Stomach (tissue), 9 donors: ENCODE data around the gene TAC3. TPM values are rescaled to one million over a fixed set of nuclear protein-coding genes. Genes with fewer than 3 reads are reported as not detected.

Source experiments
- DNase-seq, 2 donors: peaks; one replicate each; pipeline versions ENCODE4 v3.0.0 to v3.0.0-alpha.2; 2013 to 2019
- H3K27ac ChIP-seq, 5 donors: fragments of 200-600 bp in 4 of 5; sonication (generic) in 4 of 5; one replicate each; pipeline ENCODE4 v1.5.1; 2013 to 2019; ENCODE audit warnings: mild to moderate bottlenecking in 1 of 5, moderate library complexity in 1 of 5
- H3K27me3 ChIP-seq, 3 donors: fragments of 200-600 bp; sonication (generic); one replicate each; pipeline ENCODE4 v1.5.1; 2017 to 2019; ENCODE audit warnings: mixed run types in 1 of 3
- H3K36me3 ChIP-seq, 4 donors: fragments of 200-600 bp; sonication (generic); 1 replicate in 3 of 4; 2 replicates in 1 of 4; pipeline ENCODE4 v1.5.1; 2016 to 2019
- H3K4me1 ChIP-seq, 4 donors: fragments of 200-600 bp; sonication (generic); one replicate each; pipeline ENCODE4 v1.5.1; 2016 to 2019
- H3K4me3 ChIP-seq, 4 donors: fragments of 200-600 bp; sonication (generic) in 3 of 4; one replicate each; pipeline ENCODE4 v1.5.1; 2016 to 2019; ENCODE audit warnings: mild to moderate bottlenecking in 1 of 4
- H3K9me3 ChIP-seq, 4 donors: fragments of 200-600 bp; sonication (generic); one replicate each; pipeline ENCODE4 v1.5.1; 2016 to 2019
- EP300 ChIP-seq: sonication (generic); formaldehyde crosslinking; IDR thresholded peaks from one replicate; pipeline ENCODE4 v1.6.1; 2017; ENCODE audit warnings: antibody characterized with exemption
- POLR2A ChIP-seq, 4 donors: fragments of 450-650 bp; IDR thresholded peaks; one replicate each; pipeline ENCODE4 v1.6.1; 2016; ENCODE audit warnings: antibody characterized with exemption in 4 of 4, control low read depth in 2 of 4, mild to moderate bottlenecking in 1 of 4, moderate library complexity in 1 of 4
- POLR2AphosphoS5 ChIP-seq, 3 donors: sonication (generic); formaldehyde crosslinking; IDR thresholded peaks; one replicate each; pipeline ENCODE4 v1.6.1; 2016; ENCODE audit warnings: antibody characterized with exemption in 3 of 3
- WGBS, 5 donors: extraction: QIAGEN DNeasy Blood & Tissue Kit in 3 of 5; methylation state at CpG; one replicate each; pipeline versions ENCODE4 v1.1.5 to v1.1.7; 2013 to 2018; 5-methylcytosine and 5-hydroxymethylcytosine counted together
- intact Hi-C: fragments of 100-400 bp; cut with DNase I; formaldehyde crosslinking; loops from one replicate; pipeline ENCODE4 v1.15.1; 2023; ENCODE audit warnings: low total_unique reads
- polyA plus RNA-seq, 3 donors: library from polyadenylated mRNA; stranded (reverse); fragments of 200-250 nt; gene quantifications; one replicate each; pipeline ENCODE4 v1.2.3, GENCODE V29; 2013
- total RNA-seq, 5 donors: library from RNA; depleted of rRNA; stranded (reverse); fragments of >200 nt; gene quantifications; one replicate each; pipeline versions ENCODE4 v1.1.0 to v1.2.3, GENCODE V29; 2014 to 2016
- TF ChIP-seq, protein P1 (sequence below), 7 experiments: fragments of 450-650 bp in 4 of 7; fragments of 200-600 bp in 3 of 7; sonication (generic) in 3 of 7; IDR thresholded peaks; one replicate each; pipeline ENCODE4 v1.5.1; 2016 to 2019; ENCODE audit warnings: antibody characterized with exemption in 7 of 7, control low read depth in 2 of 7, mild to moderate bottlenecking in 1 of 7
- donor health status: healthy with polysubstance abuse.
- donor health status: Bipolar disorder and iron deficiency.
- donor health status: healthy.

TAC3 gene
- total and polyA plus RNA-seq, 8 donors: 0.62 to 19.8 (median 2.0) TPM; not detected in 3

DNA sequence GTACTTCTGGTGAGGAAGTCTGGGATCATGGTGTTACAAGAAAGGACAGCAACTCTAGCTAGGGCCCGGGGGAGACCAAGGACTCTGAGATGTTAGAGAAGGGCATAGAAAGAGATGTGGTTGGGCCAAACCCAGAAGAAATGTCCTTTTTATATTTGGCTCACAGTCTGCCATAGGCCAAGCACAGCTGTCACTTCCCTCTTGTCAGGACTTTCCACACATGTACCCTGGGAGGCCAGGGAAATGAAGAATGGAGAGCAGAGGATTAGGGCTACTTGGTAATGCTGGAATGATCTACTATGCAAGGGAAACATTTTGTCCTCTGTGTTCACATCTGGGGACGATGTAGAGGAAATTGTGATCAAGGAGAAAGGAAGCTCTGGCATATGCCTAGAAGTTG lies 24.4 kb upstream of the TAC3 start:
- intact Hi-C loops: no loop called here
- DNase-seq: no peak
- Histone ChIP-seq H3K27me3 (peaks cover 0 to 8% (median 0%) of the 10 kb centered on the region in 3 donors), H3K36me3 (peaks cover 0 to 12% (median 0%) of the 10 kb centered on the region in 4 donors), H3K9me3 (no peaks in the 10 kb centered on the region), H3K27ac (no peak overlapping the region), H3K4me1 (no peaks in the 10 kb centered on the region), H3K4me3 (no peak overlapping the region)
- 58 to 77% (median 70%) methylated on average over 2 of the region's 2 CpGs for WGBS, 5 donors
- TF ChIP-seq, protein P1, sequence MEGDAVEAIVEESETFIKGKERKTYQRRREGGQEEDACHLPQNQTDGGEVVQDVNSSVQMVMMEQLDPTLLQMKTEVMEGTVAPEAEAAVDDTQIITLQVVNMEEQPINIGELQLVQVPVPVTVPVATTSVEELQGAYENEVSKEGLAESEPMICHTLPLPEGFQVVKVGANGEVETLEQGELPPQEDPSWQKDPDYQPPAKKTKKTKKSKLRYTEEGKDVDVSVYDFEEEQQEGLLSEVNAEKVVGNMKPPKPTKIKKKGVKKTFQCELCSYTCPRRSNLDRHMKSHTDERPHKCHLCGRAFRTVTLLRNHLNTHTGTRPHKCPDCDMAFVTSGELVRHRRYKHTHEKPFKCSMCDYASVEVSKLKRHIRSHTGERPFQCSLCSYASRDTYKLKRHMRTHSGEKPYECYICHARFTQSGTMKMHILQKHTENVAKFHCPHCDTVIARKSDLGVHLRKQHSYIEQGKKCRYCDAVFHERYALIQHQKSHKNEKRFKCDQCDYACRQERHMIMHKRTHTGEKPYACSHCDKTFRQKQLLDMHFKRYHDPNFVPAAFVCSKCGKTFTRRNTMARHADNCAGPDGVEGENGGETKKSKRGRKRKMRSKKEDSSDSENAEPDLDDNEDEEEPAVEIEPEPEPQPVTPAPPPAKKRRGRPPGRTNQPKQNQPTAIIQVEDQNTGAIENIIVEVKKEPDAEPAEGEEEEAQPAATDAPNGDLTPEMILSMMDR (IDR thresholded peaks at IDR 0.05): no peak
- TF ChIP-seq EP300 (no peak), POLR2A (IDR thresholded peaks at IDR 0.05) (no peak), POLR2AphosphoS5 (IDR thresholded peaks at IDR 0.05) (no peak)

DNA sequence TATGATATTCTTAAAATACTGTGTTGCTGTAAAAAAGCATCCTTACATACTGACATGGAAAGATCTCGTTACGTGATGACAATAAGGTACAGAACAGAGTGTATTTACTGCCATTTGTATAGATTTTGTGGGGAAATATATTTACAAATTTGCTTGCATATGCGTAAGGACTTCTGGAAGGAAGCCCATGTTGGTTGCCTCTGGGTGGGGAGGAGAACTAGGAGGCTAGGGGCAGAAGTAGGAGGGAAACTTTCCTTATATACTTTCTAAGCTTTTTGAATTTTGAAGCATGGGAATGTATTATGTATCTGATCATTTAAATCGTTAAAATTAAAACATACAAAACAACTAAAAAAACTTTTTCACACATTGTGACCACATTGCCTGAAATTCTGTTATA lies 23.9 kb upstream of the TAC3 start:
- Histone ChIP-seq H3K27ac (no peak overlapping the region), H3K9me3 (no peaks in the 10 kb centered on the region), H3K4me3 (no peak overlapping the region), H3K4me1 (no peaks in the 10 kb centered on the region), H3K36me3 (peaks cover 0 to 12% (median 0%) of the 10 kb centered on the region in 4 donors), H3K27me3 (peaks cover 0 to 8% (median 0%) of the 10 kb centered on the region in 3 donors)
- TF ChIP-seq POLR2AphosphoS5 (IDR thresholded peaks at IDR 0.05) (no peak), EP300 (no peak), POLR2A (IDR thresholded peaks at IDR 0.05) (no peak)
- TF ChIP-seq, protein P1 (IDR thresholded peaks at IDR 0.05): no peak
- WGBS, 5 donors: 88 to 92% (median 89%) methylated on average over 4 of the region's 4 CpGs
- no peak for DNase-seq
- intact Hi-C loops: no loop called here

DNA sequence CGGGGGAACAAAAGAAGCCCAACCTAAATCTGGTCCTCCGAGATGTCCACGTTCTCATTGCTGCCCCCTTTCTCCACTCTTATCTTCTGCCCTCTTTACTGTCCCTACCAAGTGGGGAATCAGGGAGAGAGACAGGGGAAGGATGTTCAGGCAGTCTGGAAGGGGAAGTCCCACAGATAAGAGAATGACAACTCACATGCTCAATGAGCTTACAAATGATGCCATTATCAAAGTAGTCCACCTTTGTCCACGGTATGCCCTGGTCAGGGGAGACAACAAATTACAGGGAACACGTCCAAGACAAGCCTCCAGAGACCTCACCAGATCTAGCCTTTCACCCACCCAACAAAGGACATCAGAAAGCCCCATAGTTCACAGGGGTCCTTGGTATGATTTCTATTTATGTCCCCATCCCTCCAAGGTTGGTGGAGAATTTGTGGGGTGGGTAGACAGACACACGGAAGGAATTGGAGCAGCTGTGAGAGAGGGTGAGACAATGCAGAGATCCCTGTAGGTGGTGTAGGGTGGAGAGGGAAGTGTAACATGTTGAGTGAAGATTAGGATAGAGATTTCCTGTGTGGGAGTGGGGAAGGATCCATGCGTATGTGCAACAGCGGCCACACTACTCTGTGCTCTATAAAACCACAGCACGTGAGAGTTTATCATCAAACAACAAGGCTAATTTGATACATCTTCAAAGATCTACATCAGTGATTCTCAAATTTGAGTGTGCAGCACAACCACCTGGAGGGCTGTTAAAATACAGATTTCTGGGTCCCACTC lies 22.9 kb upstream of the TAC3 start:
- Histone ChIP-seq H3K27ac (no peak overlapping the region), H3K4me3 (no peak overlapping the region), H3K36me3 (peaks cover 0 to 12% (median 0%) of the 10 kb centered on the region in 4 donors), H3K4me1 (no peaks in the 10 kb centered on the region), H3K27me3 (peaks cover 0 to 8% (median 0%) of the 10 kb centered on the region in 3 donors), H3K9me3 (no peaks in the 10 kb centered on the region)
- no peak for DNase-seq
- TF ChIP-seq EP300 (no peak), POLR2A (IDR thresholded peaks at IDR 0.05) (no peak), POLR2AphosphoS5 (IDR thresholded peaks at IDR 0.05) (no peak)
- TF ChIP-seq, protein P1 (IDR thresholded peaks at IDR 0.05): no peak
- intact Hi-C loops: no loop called here
- 74 to 85% (median 78%) methylated on average over 9 of the region's 9 CpGs for WGBS, 5 donors

DNA sequence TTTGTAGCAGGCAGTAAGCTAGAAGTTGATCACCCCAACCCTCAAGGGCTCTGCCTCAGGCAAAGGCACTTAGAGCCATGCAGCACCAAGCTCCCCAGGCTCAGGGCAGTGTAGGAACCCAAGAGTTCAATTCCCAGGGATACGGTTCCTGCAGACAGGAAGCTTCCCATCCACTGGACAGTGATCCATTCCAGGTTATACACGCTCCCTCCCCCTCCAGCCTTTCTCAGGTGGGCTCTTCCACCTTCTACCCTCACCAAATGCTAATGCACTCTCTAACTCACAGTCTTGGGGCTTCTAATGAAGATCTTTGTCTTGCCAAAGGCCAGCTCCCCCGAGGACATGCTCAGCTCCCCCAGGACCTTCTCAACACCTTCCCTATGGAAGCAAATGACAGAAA lies 20.9 kb upstream of the TAC3 start:
- WGBS, 5 donors: 64 to 78% (median 68%) methylated on average over 3 of the region's 3 CpGs
- Histone ChIP-seq H3K36me3 (peaks cover 0 to 7% (median 0%) of the 10 kb centered on the region in 4 donors), H3K4me1 (no peaks in the 10 kb centered on the region), H3K4me3 (no peak overlapping the region), H3K9me3 (no peaks in the 10 kb centered on the region), H3K27me3 (no peaks in the 10 kb centered on the region), H3K27ac (no peak overlapping the region)
- DNase-seq: no peak
- intact Hi-C loops: no loop called here
- TF ChIP-seq POLR2A (IDR thresholded peaks at IDR 0.05): no peak
- no peak for TF ChIP-seq EP300
- TF ChIP-seq POLR2AphosphoS5 (IDR thresholded peaks at IDR 0.05): no peak
- TF ChIP-seq, protein P1 (IDR thresholded peaks at IDR 0.05): no peak
